Body of pancreas (tissue), 4 donors: ENCODE results near the gene XPR1. TPM values are rescaled to one million over a fixed set of nuclear protein-coding genes. Genes with fewer than 3 reads are reported as not detected.
"Not testable (repeated sequence)": the region's sequence is repeated elsewhere in the genome, so short reads cannot be mapped to it uniquely, and the experiment has no call there.

Source experiments
- ATAC-seq: fragments of 150-250 bp; one replicate; pipeline ENCODE4 v1.9.1; 2016
- DNase-seq, 4 donors: peaks; one replicate each; pipeline ENCODE4 v3.0.0-alpha.2; 2019
- H3K27ac ChIP-seq, 4 donors: fragments of 200-600 bp; sonication (generic); 1 replicate in 3 of 4; 2 replicates in 1 of 4; pipeline versions ENCODE4 v1.5.1 to v1.6.1; 2016 to 2019; ENCODE audit warnings: mild to moderate bottlenecking in 1 of 4, mixed read lengths in 1 of 4, moderate library complexity in 1 of 4
- H3K27me3 ChIP-seq, 2 donors: fragments of 200-600 bp; sonication (generic); one replicate each; pipeline ENCODE4 v1.6.0; 2016; ENCODE audit warnings: mild to moderate bottlenecking in 1 of 2
- H3K36me3 ChIP-seq, 2 donors: fragments of 200-600 bp; sonication (generic); replicated peaks in 1 of 2; 2 replicates each; pipeline ENCODE4 v1.5.1; 2016; ENCODE audit warnings: low read depth in 2 of 2; ENCODE audit not compliant: insufficient read depth in 1 of 2
- H3K4me1 ChIP-seq: fragments of 200-600 bp; sonication (generic); one replicate; pipeline ENCODE4 v1.6.0; 2016
- H3K4me3 ChIP-seq, 2 donors: fragments of 200-600 bp; sonication (generic); 1 replicate in 1 of 2; 2 replicates in 1 of 2; pipeline ENCODE4 v1.5.1; 2016 to 2019
- H3K9me3 ChIP-seq, 3 donors: fragments of 200-600 bp; sonication (generic); 1 replicate in 2 of 3; 2 replicates in 1 of 3; pipeline ENCODE4 v1.5.1; 2016
- CTCF ChIP-seq, 7 experiments: fragments of 450-650 bp in 4 of 7; fragments of 200-600 bp in 3 of 7; sonication (generic) in 3 of 7; IDR thresholded peaks; one replicate each; pipeline ENCODE4 v1.5.1; 2016 to 2019; ENCODE audit warnings: antibody characterized with exemption in 7 of 7
- POLR2A ChIP-seq, 3 donors: fragments of 450-650 bp; IDR thresholded peaks; one replicate each; pipeline ENCODE4 v1.6.1; 2016; ENCODE audit warnings: antibody characterized with exemption in 3 of 3, mild to moderate bottlenecking in 2 of 3
- WGBS, 2 donors: methylation state at CpG; one replicate each; pipeline ENCODE4 v1.1.5; 2017; 5-methylcytosine and 5-hydroxymethylcytosine counted together
- intact Hi-C: fragments of 100-400 bp; cut with DNase I; formaldehyde crosslinking; loops from one replicate; pipeline ENCODE4 v1.15.1; 2023
- total RNA-seq, 2 donors: library from RNA; depleted of rRNA; stranded (reverse); fragments of >200 nt; gene quantifications; one replicate each; pipeline ENCODE4 v1.1.0, GENCODE V29; 2016

The XPR1 gene
- total RNA-seq, 2 donors from 2014 or later: 11.5 to 13.0 TPM

- H3K4me1 ChIP-seq: peaks cover 3% of the 10 kb centered on the region
- intact Hi-C loops: no loop called here
- H3K4me3 ChIP-seq: no peak overlapping the region
- peaks cover 0 to 6% (median 0%) of the 10 kb centered on the region in 3 donors for H3K9me3 ChIP-seq
- no peaks in the 10 kb centered on the region for H3K27me3 ChIP-seq
- H3K27ac ChIP-seq: no peak overlapping the region
- DNase-seq (no peak), ATAC-seq (no peak)
- H3K36me3 ChIP-seq: no peaks in the 10 kb centered on the region
- WGBS, 2 donors: 70 to 81% methylated on average over 2 of the region's 2 CpGs
- TF ChIP-seq CTCF (IDR thresholded peaks at IDR 0.05) (no peak), POLR2A (IDR thresholded peaks at IDR 0.05) (no peak)
Measured at GRCh38 chr1:180675586-180675985, 43.8 kb downstream of the XPR1 start.

DNA sequence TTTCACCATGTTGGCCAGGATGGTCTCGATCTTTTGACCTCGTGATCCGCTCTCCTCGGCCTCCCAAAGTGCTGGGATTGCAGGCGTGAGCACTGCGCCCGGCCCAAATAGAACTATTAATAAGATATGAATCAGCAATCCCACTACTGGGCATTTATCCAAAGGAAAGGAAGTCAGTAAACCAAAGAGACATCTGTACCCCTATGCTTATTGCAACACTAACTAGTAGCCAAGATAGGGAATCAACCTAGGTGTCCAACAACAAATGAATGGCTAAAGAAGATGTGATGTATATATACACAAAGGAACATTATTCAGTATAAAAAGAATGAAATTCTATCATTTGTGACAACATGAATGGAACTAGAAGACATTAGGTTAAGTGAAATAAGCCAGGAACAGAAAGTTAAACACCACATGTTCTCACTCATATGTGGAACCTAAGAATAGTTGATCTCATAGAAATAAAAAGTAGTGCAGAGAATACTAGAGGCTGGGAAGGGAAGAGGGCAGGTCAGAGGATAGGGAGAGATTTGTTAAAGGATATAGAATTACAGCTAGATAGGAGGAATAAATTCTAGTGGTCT, 48.8 kb downstream of the XPR1 start:
- intact Hi-C loops: no loop called here
- WGBS, 2 donors: 86 to 96% methylated on average over 7 of the region's 7 CpGs
- TF ChIP-seq CTCF (IDR thresholded peaks at IDR 0.05) (no peak), POLR2A (IDR thresholded peaks at IDR 0.05) (no peak)
- no peaks in the 10 kb centered on the region for H3K9me3 ChIP-seq
- H3K4me3 ChIP-seq: no peak overlapping the region
- no peak for ATAC-seq
- no peaks in the 10 kb centered on the region for H3K4me1 ChIP-seq
- H3K27me3 ChIP-seq: no peaks in the 10 kb centered on the region
- DNase-seq: no peak
- H3K36me3 ChIP-seq: no peaks in the 10 kb centered on the region
- no peak overlapping the region for H3K27ac ChIP-seq

DNA sequence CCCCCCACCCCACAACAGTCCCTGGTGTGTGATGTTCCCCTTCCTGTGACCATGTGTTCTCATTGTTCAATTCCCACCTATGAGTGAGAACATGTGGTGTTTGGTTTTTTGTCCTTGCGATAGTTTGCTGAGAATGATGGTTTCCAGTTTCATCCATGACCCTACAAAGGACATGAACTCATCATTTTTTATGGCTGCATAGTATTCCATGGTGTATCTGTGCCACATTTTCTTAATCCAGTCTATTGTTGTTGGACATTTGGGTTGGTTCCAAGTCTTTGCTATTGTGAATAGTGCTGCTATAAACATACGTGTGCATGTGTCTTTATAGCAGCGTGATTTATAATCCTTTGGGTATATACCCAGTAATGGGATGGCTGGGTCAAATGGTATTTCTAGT, 51.3 kb downstream of the XPR1 start:
- intact Hi-C loops, H3K9me3 ChIP-seq, ATAC-seq, H3K4me1 ChIP-seq, H3K4me3 ChIP-seq, H3K27me3 ChIP-seq, H3K36me3 ChIP-seq, DNase-seq, H3K27ac ChIP-seq: not testable (repeated sequence)
- 98 to 100% methylated on average over 3 of the region's 3 CpGs for WGBS, 2 donors

- WGBS, 2 donors: 65 to 72% methylated on average over 2 of the region's 2 CpGs
- no peak for TF ChIP-seq POLR2A (IDR thresholded peaks at IDR 0.05)
- TF ChIP-seq CTCF (IDR thresholded peaks at IDR 0.05): no peak
- no peak overlapping the region for H3K27ac ChIP-seq
- intact Hi-C loops: no loop called here
- no peak for ATAC-seq
- no peaks in the 10 kb centered on the region for H3K36me3 ChIP-seq
- peaks cover 18% of the 10 kb centered on the region for H3K4me1 ChIP-seq
- no peak overlapping the region for H3K4me3 ChIP-seq
- no peak for DNase-seq
- peaks cover 0 to 2% (median 0%) of the 10 kb centered on the region in 3 donors for H3K9me3 ChIP-seq
- no peaks in the 10 kb centered on the region for H3K27me3 ChIP-seq
Measured at GRCh38 chr1:180691322-180691913, 59.6 kb downstream of the XPR1 start.

GRCh38 chr1:180693564-180694244, 61.9 kb downstream of the XPR1 start:
- peaks cover 0 to 5% (median 0%) of the 10 kb centered on the region in 3 donors for H3K9me3 ChIP-seq
- H3K36me3 ChIP-seq: no peaks in the 10 kb centered on the region
- 82 to 84% methylated on average over 5 of the region's 5 CpGs for WGBS, 2 donors

More at GRCh38 chr1:180693564-180694244, 61.9 kb downstream of the XPR1 start:
- intact Hi-C loops: no loop called here
- no peak overlapping the region for H3K4me3 ChIP-seq
- H3K4me1 ChIP-seq: peaks cover 18% of the 10 kb centered on the region
- peak in 1 of 4 donors; percentile 14 for DNase-seq
- no peak for TF ChIP-seq POLR2A (IDR thresholded peaks at IDR 0.05)
- TF ChIP-seq CTCF (IDR thresholded peaks at IDR 0.05): no peak
- no peak for ATAC-seq
- no peak overlapping the region for H3K27ac ChIP-seq
- no peaks in the 10 kb centered on the region for H3K27me3 ChIP-seq
